H1 (cell line): ENCODE data around the gene ALK. TPM values are rescaled to one million over a fixed set of nuclear protein-coding genes. Genes with fewer than 3 reads are reported as not detected.

Experiments
- CTCF ChIA-PET: fragments of 300-600 bp; sonication (Branson Sonifier 250); formaldehyde crosslinking; loops from one replicate; lab custom pipeline; 2021; ENCODE audit not compliant: partially characterized antibody; lab: Charles Lee
- POLR2A ChIA-PET: fragments of 300-600 bp; sonication (Branson Sonifier 250); formaldehyde crosslinking; loops from one replicate; lab custom pipeline; 2021; ENCODE audit warnings: inconsistent platforms; ENCODE audit not compliant: partially characterized antibody; lab: Charles Lee
- DNase-seq, 2 experiments: peaks; one replicate each; pipeline versions ENCODE4 v3.0.0 to v3.0.0-alpha.2; 2010 to 2022; ENCODE audit warnings: low spot score in 2 of 2, low read depth in 1 of 2, mixed read lengths in 1 of 2
- FAIRE-seq: peaks from 2 replicates; lab custom pipeline; 2011; peaks lifted over from hg19 to GRCh38; lab: Jason Lieb, UNC
- H2AFZ ChIP-seq: 2 replicates; pipeline ENCODE4 v1.8.1; 2012; ENCODE audit warnings: low read length, inconsistent platforms
- H2AK5ac ChIP-seq: 2 replicates; pipeline ENCODE4 v1.6.1; 2013; ENCODE audit warnings: low read depth, low read length
- H2BK120ac ChIP-seq: replicated peaks from 2 replicates; pipeline ENCODE3; 2013; ENCODE audit warnings: low read depth, low read length, inconsistent platforms
- H2BK12ac ChIP-seq: 2 replicates; pipeline ENCODE4 v1.6.1; 2013; ENCODE audit warnings: low read depth, low read length
- H2BK15ac ChIP-seq: 2 replicates; pipeline ENCODE4 v1.6.1; 2013; ENCODE audit warnings: low read length
- H2BK20ac ChIP-seq: 2 replicates; pipeline ENCODE4 v1.6.1; 2013; ENCODE audit warnings: low read length
- H2BK5ac ChIP-seq: 2 replicates; pipeline ENCODE4 v1.6.1; 2013; ENCODE audit warnings: low read depth, low read length
- H3K14ac ChIP-seq: 2 replicates; pipeline ENCODE4 v1.6.1; 2013; ENCODE audit warnings: inconsistent platforms; ENCODE audit not compliant: insufficient read length
- H3K18ac ChIP-seq: 2 replicates; pipeline ENCODE4 v1.6.1; 2013; ENCODE audit warnings: low read length; ENCODE audit errors: extremely low read depth
- H3K23ac ChIP-seq: 2 replicates; pipeline ENCODE4 v1.6.1; 2013; ENCODE audit warnings: inconsistent platforms; ENCODE audit not compliant: insufficient read length
- H3K23me2 ChIP-seq: 2 replicates; pipeline ENCODE4 v1.6.1; 2013; ENCODE audit warnings: low read depth, low read length
- H3K27ac ChIP-seq: 2 replicates; pipeline ENCODE4 v1.6.1; 2011; ENCODE audit warnings: low read depth, low read length, inconsistent platforms
- H3K27me3 ChIP-seq, 4 experiments: replicated peaks in 1 of 4; 1 replicate in 1 of 4; 2 replicates in 3 of 4; pipeline versions ENCODE4 v1.6.1 to v1.8.1; 2011 to 2013; ENCODE audit warnings: low read length in 3 of 4, mild to moderate bottlenecking in 3 of 4, inconsistent platforms in 2 of 4, mixed read lengths in 2 of 4, moderate library complexity in 1 of 4; ENCODE audit not compliant: control insufficient read depth in 3 of 4, insufficient read depth in 3 of 4; ENCODE audit errors: extremely low read depth in 1 of 4
- H3K36me3 ChIP-seq, 4 experiments: 2 replicates each; pipeline versions ENCODE4 v1.6.1 to v1.8.1; 2011 to 2013; ENCODE audit warnings: mild to moderate bottlenecking in 4 of 4, low read length in 3 of 4, moderate library complexity in 2 of 4, control low read depth in 1 of 4, inconsistent platforms in 1 of 4; ENCODE audit not compliant: insufficient read depth in 4 of 4, control insufficient read depth in 2 of 4
- H3K4ac ChIP-seq: replicated peaks from 2 replicates; pipeline ENCODE3; 2013; ENCODE audit warnings: low read length, low read depth, mixed read lengths, inconsistent platforms; ENCODE audit not compliant: insufficient read length
- H3K4me1 ChIP-seq, 4 experiments: replicated peaks in 1 of 4; 1 replicate in 1 of 4; 2 replicates in 3 of 4; pipeline versions ENCODE4 v1.6.1 to v1.8.1; 2011 to 2013; ENCODE audit warnings: low read length in 3 of 4, inconsistent platforms in 2 of 4, mixed read lengths in 1 of 4; ENCODE audit not compliant: insufficient read depth in 4 of 4, control insufficient read depth in 3 of 4
- H3K4me2 ChIP-seq, 2 experiments: 2 replicates each; pipeline versions ENCODE4 v1.6.1 to v1.8.1; 2011 to 2013; ENCODE audit warnings: low read depth in 2 of 2, low read length in 2 of 2, control low read depth in 1 of 2, inconsistent platforms in 1 of 2, mild to moderate bottlenecking in 1 of 2; ENCODE audit not compliant: insufficient read depth in 1 of 2
- H3K4me3 ChIP-seq, 4 experiments: fragments of 200-600, 300-600 bp in 1 of 4; sonication (generic), shearing (Covaris generic), sonication (Bioruptor Twin) in 1 of 4; 2 replicates each; pipeline versions ENCODE4 v1.5.1 to v1.8.1; 2011 to 2016; ENCODE audit warnings: low read length in 4 of 4, low read depth in 3 of 4, control low read depth in 2 of 4, inconsistent platforms in 2 of 4, mild to moderate bottlenecking in 2 of 4, mixed read lengths in 1 of 4, moderate library complexity in 1 of 4; ENCODE audit not compliant: insufficient read depth in 2 of 4; ENCODE audit errors: extremely low read depth in 1 of 4
- H3K56ac ChIP-seq: replicated peaks from 2 replicates; pipeline ENCODE3; 2013; ENCODE audit warnings: low read depth, mild to moderate bottlenecking, mixed read lengths, low read length, inconsistent platforms; ENCODE audit not compliant: insufficient read length
- H3K79me1 ChIP-seq: 2 replicates; pipeline ENCODE4 v1.6.1; 2013; ENCODE audit warnings: low read depth, low read length, control low read depth
- H3K79me2 ChIP-seq, 2 experiments: 2 replicates each; pipeline versions ENCODE4 v1.6.1 to v1.8.1; 2012 to 2013; ENCODE audit warnings: low read length in 2 of 2, mild to moderate bottlenecking in 2 of 2, inconsistent platforms in 1 of 2; ENCODE audit not compliant: insufficient read depth in 2 of 2, control insufficient read depth in 1 of 2
- H3K9ac ChIP-seq, 4 experiments: replicated peaks in 1 of 4; 1 replicate in 1 of 4; 2 replicates in 3 of 4; pipeline versions ENCODE4 v1.6.1 to v1.8.1; 2011 to 2013; ENCODE audit warnings: low read depth in 3 of 4, low read length in 3 of 4, control low read depth in 2 of 4, mild to moderate bottlenecking in 2 of 4, moderate library complexity in 2 of 4, inconsistent platforms in 1 of 4; ENCODE audit errors: extremely low read depth in 1 of 4
- H3K9me3 ChIP-seq, 2 experiments: 2 replicates each; pipeline versions ENCODE4 v1.6.1 to v1.8.1; 2012 to 2013; ENCODE audit warnings: mild to moderate bottlenecking in 2 of 2, moderate library complexity in 2 of 2, control low read depth in 1 of 2, inconsistent platforms in 1 of 2, low read depth in 1 of 2, low read length in 1 of 2, mixed read lengths in 1 of 2; ENCODE audit not compliant: insufficient read depth in 2 of 2
- H4K20me1 ChIP-seq, 2 experiments: replicated peaks in 1 of 2; 2 replicates each; pipeline versions ENCODE3 to v1.8.1; 2011 to 2013; ENCODE audit warnings: inconsistent platforms in 2 of 2, low read length in 2 of 2, mild to moderate bottlenecking in 1 of 2; ENCODE audit not compliant: insufficient read depth in 2 of 2, control insufficient read depth in 1 of 2
- H4K5ac ChIP-seq: 2 replicates; pipeline ENCODE4 v1.6.1; 2013; ENCODE audit warnings: low read length, low read depth, mixed read lengths, inconsistent platforms; ENCODE audit not compliant: insufficient read length
- H4K8ac ChIP-seq: 2 replicates; pipeline ENCODE4 v1.8.0; 2013; ENCODE audit warnings: mild to moderate bottlenecking, moderate library complexity, low read length, inconsistent platforms; ENCODE audit not compliant: insufficient read depth; ENCODE audit errors: extremely low read depth
- H4K91ac ChIP-seq: replicated peaks from 2 replicates; pipeline ENCODE3; 2013; ENCODE audit warnings: low read length, mixed read lengths, inconsistent platforms; ENCODE audit not compliant: insufficient read length
- ATF2 ChIP-seq: IDR thresholded peaks from 2 replicates; pipeline ENCODE4 v1.6.1; 2012; ENCODE audit warnings: low read length, inconsistent platforms
- BCL11A ChIP-seq, 2 experiments: IDR thresholded peaks; one replicate each; pipeline ENCODE4 v1.6.1; 2011; ENCODE audit warnings: low read depth in 2 of 2, low read length in 2 of 2, mild to moderate bottlenecking in 2 of 2
- CHD1 ChIP-seq: IDR thresholded peaks from 2 replicates; pipeline ENCODE4 v1.6.1; 2012; ENCODE audit warnings: low read depth, low read length, improper control_type of control experiment
- EGR1 ChIP-seq: IDR thresholded peaks from 2 replicates; pipeline ENCODE4 v1.6.1; 2011; ENCODE audit warnings: low read depth, low read length, borderline replicate concordance
- EZH2 ChIP-seq: fragments of 200-600 bp; sonication (generic); IDR thresholded peaks from 2 replicates; pipeline ENCODE4 v1.7.1; 2012; ENCODE audit warnings: low read depth, mild to moderate bottlenecking, moderate library complexity, low read length, inconsistent platforms; ENCODE audit not compliant: severe bottlenecking
- GTF2F1 ChIP-seq: IDR thresholded peaks from 2 replicates; pipeline ENCODE4 v1.6.1; 2012; ENCODE audit warnings: low read depth, low read length, improper control_type of control experiment, borderline replicate concordance
- TAF1 ChIP-seq: IDR thresholded peaks from 2 replicates; pipeline ENCODE4 v1.6.1; 2011; ENCODE audit warnings: mild to moderate bottlenecking, low read depth, low read length
- TCF12 ChIP-seq: IDR thresholded peaks from 2 replicates; pipeline ENCODE4 v1.6.1; 2011; ENCODE audit warnings: low read depth, mild to moderate bottlenecking, low read length
- ZNF274 ChIP-seq: IDR thresholded peaks from 2 replicates; pipeline ENCODE4 v1.7.0; 2012; ENCODE audit warnings: low read length, borderline replicate concordance; ENCODE audit errors: extremely low read depth
- WGBS, 2 experiments: shearing (Covaris generic) in 1 of 2; methylation state at CpG; one replicate each; pipeline versions ENCODE4 v1.1.6 to v1.1.7; 2013 to 2015; ENCODE audit warnings: low lambda C conversion rate in 2 of 2, mixed read lengths in 2 of 2, inconsistent platforms in 1 of 2, low coverage in 1 of 2, missing lambda C conversion rate in 1 of 2; ENCODE audit not compliant: insufficient replicate concordance in 2 of 2, insufficient coverage in 1 of 2, insufficient read length in 1 of 2; ENCODE audit errors: extremely low coverage in 1 of 2, missing lambda C conversion rate in 1 of 2; 5-methylcytosine and 5-hydroxymethylcytosine counted together
- polyA plus RNA-seq, 7 experiments: library from polyadenylated mRNA; depleted of rRNA in 3 of 7; stranded (reverse) in 5 of 7; unstranded in 2 of 7; fragments of >200 nt in 5 of 7; fragments of 200-250 nt in 2 of 7; gene quantifications; 1 replicate in 5 of 7; 2 replicates in 1 of 7; 4 replicates in 1 of 7; pipeline versions ENCODE4 v1.2.1 to v1.2.3, GENCODE V29; 2011 to 2013; ENCODE audit warnings: missing spikeins in 2 of 7, mixed read lengths in 2 of 7
- total RNA-seq: library from RNA; stranded (reverse); fragmentation: NEBNext Ultra II Directional; extraction: Animal tissue kit (Norgen Biotek cat#: 25700); gene quantifications from 2 replicates; pipeline ENCODE4 v1.2.1, GENCODE V29; 2021

Gene ALK
- total and polyA plus RNA-seq, 2 of the 8 experiments (the other 6 are each of a cell fraction or from before 2014, with no cell fraction given), result 0.02 to 0.09 TPM

GRCh38 chr2:29361231-29361630, 560.2 kb downstream of the ALK start:
- Histone ChIP-seq H4K8ac (no peak overlapping the region), H4K20me1 (no peaks in the 10 kb centered on the region), H3K79me2 (no peaks in the 10 kb centered on the region), H3K4me1 (peaks cover 0 to 7% (median 0%) of the 10 kb centered on the region in 4 experiments; a peak in 1 of 7 replicates), H3K18ac (no peak overlapping the region), H3K79me1 (no peaks in the 10 kb centered on the region), H3K56ac (no peak overlapping the region), H3K23me2 (no peaks in the 10 kb centered on the region), H2BK12ac (no peak overlapping the region), H2BK20ac (no peak overlapping the region), H3K4me2 (no peak overlapping the region), H4K5ac (no peak overlapping the region), H3K27ac (no peak overlapping the region), H3K36me3 (no peaks in the 10 kb centered on the region), H2BK15ac (no peak overlapping the region), H4K91ac (no peak overlapping the region)
- POLR2A ChIA-PET, result no interaction called here
- no peak for FAIRE-seq
- CTCF ChIA-PET, result interaction anchor here (1.4 kb wide), 2 partner anchors 38 to 53 kb away, joined by 5 read pairs; no protein-coding TSS in a partner anchor
- TF ChIP-seq TAF1 (no peak), GTF2F1 (no peak), ZNF274 (no peak), EZH2 (no peak), TCF12 (no peak), ATF2 (no peak), EGR1 (no peak), CHD1 (no peak), BCL11A (IDR thresholded peaks at IDR 0.05; ENCODE audit: low read depth in 2 of 2, low read length in 2 of 2) (no peak)
- TF ChIP-seq, all 59 proteins: peak for 0
- Histone ChIP-seq H2AFZ (no peak overlapping the region), H3K4me3 (no peak overlapping the region), H3K14ac (no peak overlapping the region), H2BK120ac (no peak overlapping the region), H3K9me3 (no peaks in the 10 kb centered on the region; a peak in 1 of 4 replicates), H3K27me3 (no peaks in the 10 kb centered on the region), H3K9ac (no peak overlapping the region), H3K23ac (no peak overlapping the region), H2AK5ac (no peak overlapping the region), H2BK5ac (no peak overlapping the region), H3K4ac (no peak overlapping the region)
- 96% methylated on average over 6 of the region's 6 CpGs; no CpG with 5 or more reads in 1 of the 2 experiments for WGBS, 2 experiments
- DNase-seq, result no peak
